Effector memory CD8-positive, alpha-beta T cell (primary cell): ENCODE data around the gene CDK18.

Source experiments
- ATAC-seq: fragments of 150-1000 bp; cut with Tn5 transposase; replicated peaks from 2 replicates; pipeline ENCODE4 v1.10.0; 2021; ENCODE audit warnings: mild to moderate bottlenecking, moderate library complexity
- DNase-seq, 3 experiments: peaks; one replicate each; pipeline ENCODE4 v3.0.0; 2021
- H3K27ac Mint-ChIP-seq, 2 donors: one replicate each; pipeline ENCODE4 v1.8.0; 2022; ENCODE audit warnings: mild to moderate bottlenecking in 2 of 2, mixed read lengths in 2 of 2, moderate library complexity in 2 of 2
- H3K27me3 Mint-ChIP-seq, 2 donors: one replicate each; pipeline ENCODE4 v1.8.0; 2022; ENCODE audit warnings: mixed read lengths in 2 of 2
- H3K36me3 Mint-ChIP-seq: one replicate; pipeline ENCODE4 v1.8.0; 2022; ENCODE audit warnings: mild to moderate bottlenecking, moderate library complexity, mixed read lengths; ENCODE audit not compliant: insufficient read depth
- H3K4me1 Mint-ChIP-seq, 2 donors: one replicate each; pipeline ENCODE4 v1.8.0; 2022; ENCODE audit warnings: low read depth in 2 of 2, mixed read lengths in 2 of 2
- H3K4me3 Mint-ChIP-seq, 2 donors: one replicate each; pipeline ENCODE4 v1.8.0; 2022; ENCODE audit warnings: mild to moderate bottlenecking in 2 of 2, mixed read lengths in 2 of 2, moderate library complexity in 2 of 2
- H3K9me3 Mint-ChIP-seq, 2 donors: one replicate each; pipeline ENCODE4 v1.8.0; 2022; ENCODE audit warnings: mixed read lengths in 2 of 2

CDK18 gene

GRCh38 chr1:205546541-205546940 is 42.1 kb downstream of the CDK18 start:
- Mint-ChIP-seq H3K27me3 (peaks cover 62 to 86% of the 10 kb centered on the region in 2 donors), H3K36me3 (no peaks in the 10 kb centered on the region), H3K9me3 (no peaks in the 10 kb centered on the region), H3K27ac (no peak overlapping the region), H3K4me1 (no peaks in the 10 kb centered on the region), H3K4me3 (no peak overlapping the region)
- no peak for ATAC-seq
- DNase-seq = no peak

DNA sequence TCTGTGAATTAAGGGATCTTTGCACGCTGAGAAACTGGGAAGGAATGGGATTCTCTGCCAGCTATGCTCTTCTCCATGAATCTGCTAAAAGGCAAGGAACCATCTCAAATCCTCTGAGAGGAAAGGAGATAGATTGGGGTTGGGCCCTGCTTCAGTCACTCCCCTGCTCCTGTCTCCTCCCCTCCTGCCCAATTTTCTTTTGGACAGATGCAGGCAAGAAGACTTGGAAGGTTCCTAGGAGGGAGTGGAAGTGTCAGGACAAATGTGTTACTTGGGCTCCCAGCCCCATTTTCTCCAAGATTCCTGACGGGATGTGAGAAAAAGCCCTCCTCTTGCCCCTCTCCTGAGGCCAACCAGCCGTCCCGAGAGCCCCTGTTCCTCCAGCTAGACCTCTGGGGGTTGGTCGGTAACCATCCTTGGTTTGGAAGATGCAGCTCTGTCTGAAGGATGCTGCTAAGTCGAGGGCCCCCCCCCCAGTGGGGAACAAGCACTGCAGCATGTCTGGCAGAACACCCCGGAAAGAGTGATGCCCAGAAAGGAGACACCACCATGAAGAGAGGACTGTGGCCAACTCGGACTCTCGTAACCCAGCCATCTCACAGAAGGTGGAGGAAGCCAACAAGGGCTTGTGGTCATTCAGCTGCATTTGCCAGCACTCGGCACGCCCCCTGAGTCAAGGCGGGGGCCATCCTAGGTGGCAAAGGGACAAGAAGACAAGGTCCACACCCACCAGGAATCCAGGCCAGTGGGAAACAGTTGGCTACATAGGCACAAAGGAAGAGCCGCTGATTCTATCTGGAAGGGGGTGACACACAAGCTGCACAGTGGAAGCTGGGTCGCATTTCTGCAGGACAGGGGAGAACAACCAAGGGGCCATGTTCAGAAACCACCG is 43.7 kb downstream of the CDK18 start:
- peaks cover 61 to 86% of the 10 kb centered on the region in 2 donors for H3K27me3 Mint-ChIP-seq
- no peak for ATAC-seq

GRCh38 chr1:205554026-205554811 is 49.8 kb downstream of the CDK18 start:
- no peak for ATAC-seq
- Mint-ChIP-seq H3K36me3 (no peaks in the 10 kb centered on the region), H3K9me3 (peaks cover 7 to 11% of the 10 kb centered on the region in 2 donors), H3K27ac (no peak overlapping the region), H3K4me1 (no peaks in the 10 kb centered on the region), H3K4me3 (no peak overlapping the region), H3K27me3 (peaks cover 66 to 82% of the 10 kb centered on the region in 2 donors)
- no peak for DNase-seq

More for the DNA sequence above, 43.7 kb downstream of the CDK18 start:
- Mint-ChIP-seq H3K27ac (no peak overlapping the region), H3K4me3 (no peak overlapping the region), H3K36me3 (no peaks in the 10 kb centered on the region), H3K4me1 (no peaks in the 10 kb centered on the region), H3K9me3 (no peaks in the 10 kb centered on the region)
- no peak for DNase-seq

GRCh38 chr1:205561501-205562203 is 57.2 kb downstream of the CDK18 start:
- H3K27me3 Mint-ChIP-seq = peaks cover 59 to 76% of the 10 kb centered on the region in 2 donors
- H3K27ac Mint-ChIP-seq = no peak overlapping the region
- H3K4me3 Mint-ChIP-seq = no peak overlapping the region

DNA sequence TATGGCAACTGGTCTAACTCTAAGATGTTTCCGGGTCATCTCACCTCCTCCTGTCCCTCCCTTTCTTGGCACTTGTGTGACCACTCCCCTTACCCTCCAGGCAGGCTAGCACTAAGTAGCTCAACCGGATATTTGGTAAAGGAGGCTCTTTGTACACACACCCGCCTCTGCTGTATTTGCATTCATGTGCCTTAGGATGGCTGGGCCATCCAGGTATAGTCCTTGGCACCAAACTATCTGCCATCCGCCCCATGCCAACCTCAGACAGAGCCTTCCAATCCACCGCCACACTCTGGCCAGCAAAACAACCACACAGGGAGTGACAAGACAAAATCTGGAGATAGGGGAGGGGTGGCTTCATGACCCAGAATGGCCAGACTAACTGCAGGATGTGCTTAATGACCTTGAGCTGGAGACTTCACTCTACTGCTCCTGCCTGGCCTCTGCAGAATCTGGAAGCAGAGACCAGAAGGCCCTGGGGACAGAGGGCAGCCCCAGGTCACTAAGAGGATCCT is 59.5 kb downstream of the CDK18 start:
- no peak for DNase-seq
- Mint-ChIP-seq H3K36me3 (no peaks in the 10 kb centered on the region), H3K9me3 (no peaks in the 10 kb centered on the region), H3K27me3 (peaks cover 54 to 78% of the 10 kb centered on the region in 2 donors), H3K27ac (no peak overlapping the region), H3K4me1 (no peaks in the 10 kb centered on the region), H3K4me3 (no peak overlapping the region)
- no peak for ATAC-seq

More at GRCh38 chr1:205561501-205562203, 57.2 kb downstream of the CDK18 start:
- Mint-ChIP-seq H3K9me3 (no peaks in the 10 kb centered on the region), H3K4me1 (no peaks in the 10 kb centered on the region), H3K36me3 (no peaks in the 10 kb centered on the region)
- ATAC-seq = no peak
- no peak for DNase-seq

GRCh38 chr1:205565799-205566198 is 61.3 kb downstream of the CDK18 start:
- DNase-seq (no peak), ATAC-seq (no peak)
- Mint-ChIP-seq H3K4me1 (no peaks in the 10 kb centered on the region), H3K36me3 (no peaks in the 10 kb centered on the region), H3K27ac (no peak overlapping the region), H3K4me3 (no peak overlapping the region), H3K27me3 (peaks cover 61 to 79% of the 10 kb centered on the region in 2 donors), H3K9me3 (no peaks in the 10 kb centered on the region)

- H3K27ac Mint-ChIP-seq = no peak overlapping the region
- H3K4me3 Mint-ChIP-seq = no peak overlapping the region
- no peaks in the 10 kb centered on the region for H3K36me3 Mint-ChIP-seq
- peaks cover 67 to 91% of the 10 kb centered on the region in 2 donors for H3K27me3 Mint-ChIP-seq
- no peak for ATAC-seq
- H3K9me3 Mint-ChIP-seq = no peaks in the 10 kb centered on the region
- no peaks in the 10 kb centered on the region for H3K4me1 Mint-ChIP-seq
- DNase-seq = no peak
Observed at GRCh38 chr1:205567716-205568115, 63.2 kb downstream of the CDK18 start.

GRCh38 chr1:205568135-205568468 is 63.6 kb downstream of the CDK18 start:
- no peaks in the 10 kb centered on the region for H3K9me3 Mint-ChIP-seq
- peaks cover 71 to 94% of the 10 kb centered on the region in 2 donors for H3K27me3 Mint-ChIP-seq
- H3K27ac Mint-ChIP-seq = no peak overlapping the region
- ATAC-seq = no peak
- DNase-seq = no peak
- H3K4me3 Mint-ChIP-seq = peak overlapping the region; percentile 55 to 56
- H3K4me1 Mint-ChIP-seq = no peaks in the 10 kb centered on the region
- H3K36me3 Mint-ChIP-seq = no peaks in the 10 kb centered on the region

DNA sequence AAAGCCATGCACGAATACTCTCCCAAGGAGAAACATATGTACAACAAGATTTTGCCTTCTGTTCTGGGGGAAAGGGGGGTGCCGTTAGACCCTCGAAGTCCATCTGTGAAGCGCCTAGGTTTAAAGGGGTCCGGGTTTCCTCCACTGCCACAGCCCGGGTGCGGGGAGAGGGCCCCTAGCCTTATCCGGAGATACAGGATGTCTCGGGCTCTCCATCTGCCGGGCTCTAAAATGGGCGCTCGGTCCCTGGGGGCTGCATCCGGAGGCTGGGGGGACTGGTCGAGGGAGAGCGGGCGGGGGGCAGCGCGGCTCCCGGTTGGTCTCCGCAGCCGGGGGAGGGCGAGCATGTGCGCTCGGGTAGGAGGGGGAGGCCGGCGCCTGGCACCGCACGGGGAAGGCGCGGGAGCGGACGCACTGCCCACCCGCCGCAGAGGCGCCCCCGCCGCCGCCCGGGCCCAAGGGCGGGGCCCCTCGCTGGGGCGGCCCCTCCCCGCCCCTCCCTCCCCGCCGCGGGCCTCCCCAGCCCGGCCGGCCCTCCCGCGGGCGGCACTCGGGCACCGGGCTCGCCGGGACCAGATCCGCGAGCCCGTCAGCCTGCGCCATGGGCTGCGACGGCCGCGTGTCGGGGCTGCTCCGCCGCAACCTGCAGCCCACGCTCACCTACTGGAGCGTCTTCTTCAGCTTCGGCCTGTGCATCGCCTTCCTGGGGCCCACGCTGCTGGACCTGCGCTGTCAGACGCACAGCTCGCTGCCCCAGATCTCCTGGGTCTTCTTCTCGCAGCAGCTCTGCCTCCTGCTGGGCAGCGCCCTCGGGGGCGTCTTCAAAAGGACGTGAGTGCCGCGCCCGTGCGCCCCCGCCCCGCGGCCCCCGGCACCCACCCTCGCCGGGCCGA is 64.2 kb downstream of the CDK18 start:
- peak overlapping the region; percentile 56 to 64 for H3K4me3 Mint-ChIP-seq
- DNase-seq = no peak

DNA sequence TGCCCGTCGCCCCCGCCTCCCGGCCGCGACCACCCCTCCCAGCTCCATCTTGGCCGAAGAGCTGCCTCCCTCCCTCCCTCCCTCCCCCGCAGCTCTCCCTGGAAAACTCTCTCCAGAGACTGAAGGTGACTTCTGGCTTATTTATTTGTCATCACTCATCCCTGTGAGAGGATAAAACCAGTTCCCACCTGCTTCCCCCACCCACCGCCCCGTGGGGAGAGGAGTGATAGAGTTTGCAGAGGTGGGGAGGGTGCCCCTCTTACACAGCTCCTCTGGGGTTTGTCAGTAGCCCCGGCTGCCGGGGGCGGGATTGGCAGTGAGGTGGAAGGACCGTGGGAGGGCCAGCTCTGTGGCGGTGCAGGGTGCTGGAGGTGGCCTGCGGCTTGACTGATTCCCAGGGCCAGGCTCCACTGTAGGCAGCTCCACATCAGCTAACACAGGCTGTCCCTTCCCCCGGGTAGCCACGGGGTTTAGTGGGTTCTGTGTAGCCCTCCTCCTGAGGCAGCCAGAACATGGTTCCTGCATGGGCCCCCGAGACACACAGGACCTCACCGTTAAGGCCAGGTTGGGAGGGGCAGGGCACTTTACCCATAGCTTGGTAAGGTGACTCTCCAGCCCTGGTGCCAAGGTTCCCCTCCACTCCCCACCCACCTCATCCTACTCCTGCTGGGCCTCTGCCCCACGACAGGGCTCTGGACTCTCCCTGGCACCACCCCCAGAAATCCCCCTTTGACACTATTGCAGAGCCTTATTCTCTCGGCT is 65.1 kb downstream of the CDK18 start:
- no peaks in the 10 kb centered on the region for H3K9me3 Mint-ChIP-seq
- H3K36me3 Mint-ChIP-seq = no peaks in the 10 kb centered on the region
- peak overlapping the region; percentile 56 to 64 for H3K4me3 Mint-ChIP-seq
- no peaks in the 10 kb centered on the region for H3K4me1 Mint-ChIP-seq
- no peak for DNase-seq
- peaks cover 67 to 90% of the 10 kb centered on the region in 2 donors for H3K27me3 Mint-ChIP-seq
- no peak overlapping the region for H3K27ac Mint-ChIP-seq
- ATAC-seq = no peak

More for the DNA sequence above, 64.2 kb downstream of the CDK18 start:
- Mint-ChIP-seq H3K36me3 (no peaks in the 10 kb centered on the region), H3K4me1 (no peaks in the 10 kb centered on the region), H3K27ac (no peak overlapping the region), H3K9me3 (no peaks in the 10 kb centered on the region), H3K27me3 (peaks cover 75 to 92% of the 10 kb centered on the region in 2 donors)
- peak; percentile 46 for ATAC-seq

DNA sequence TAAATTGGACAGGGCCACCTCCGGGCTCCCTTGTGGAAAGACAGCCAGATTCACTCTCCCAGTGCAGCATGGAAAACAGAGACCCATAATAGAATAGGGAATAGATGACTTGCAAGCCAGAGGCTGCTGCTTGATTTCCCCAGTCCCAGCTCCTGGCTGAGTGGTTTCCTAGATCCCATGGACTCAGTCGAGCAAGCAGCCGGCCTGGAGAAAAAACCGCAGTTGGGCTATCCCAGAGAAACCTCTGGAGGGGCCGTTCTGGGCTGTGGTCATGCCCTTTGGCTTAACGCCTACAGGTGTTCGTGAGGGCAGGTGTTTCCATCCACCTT is 65.7 kb downstream of the CDK18 start:
- Mint-ChIP-seq H3K4me1 (no peaks in the 10 kb centered on the region), H3K27ac (no peak overlapping the region), H3K4me3 (peak overlapping the region in 1 of 2 donors; percentile 64), H3K9me3 (no peaks in the 10 kb centered on the region), H3K27me3 (peaks cover 65 to 91% of the 10 kb centered on the region in 2 donors), H3K36me3 (no peaks in the 10 kb centered on the region)
- no peak for DNase-seq
- ATAC-seq = no peak
